HG03045 (cell line): Measurements from ENCODE around the gene CCDC178.
A peak's percentile ranks its signal among the peaks of the same experiment; 100 is the strongest.
"Not testable (repeated sequence)": the region's sequence is repeated elsewhere in the genome, so short reads cannot be mapped to it uniquely, and the experiment has no call there.

Source experiments
- ATAC-seq: cut with Tn5 transposase; IDR thresholded peaks from one replicate; pipeline ENCODE4 v1.9.1; 2021; ENCODE audit warnings: mild to moderate bottlenecking, moderate library complexity; ENCODE audit not compliant: unreplicated experiment

The CCDC178 gene

DNA sequence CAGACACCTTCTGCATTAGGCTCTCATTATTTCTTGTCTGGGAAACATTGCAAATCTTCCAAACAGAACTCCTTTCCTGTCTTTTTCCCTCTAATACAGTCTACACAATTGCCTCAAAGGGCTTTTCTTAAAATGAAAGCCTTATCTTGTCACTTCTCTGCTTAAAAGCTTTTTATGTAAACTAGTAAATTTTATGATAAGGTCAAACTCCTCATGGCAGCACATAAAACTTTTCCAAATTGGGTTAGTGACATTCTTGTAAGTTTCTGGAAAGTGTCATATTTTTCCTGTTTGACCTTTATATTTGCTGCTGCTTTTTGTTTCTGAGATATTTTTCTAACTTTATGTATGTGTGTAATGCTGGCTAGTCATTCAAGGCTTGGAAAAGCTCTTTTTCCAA lies 406.3 kb downstream of the CCDC178 start:
- ATAC-seq: no peak

DNA sequence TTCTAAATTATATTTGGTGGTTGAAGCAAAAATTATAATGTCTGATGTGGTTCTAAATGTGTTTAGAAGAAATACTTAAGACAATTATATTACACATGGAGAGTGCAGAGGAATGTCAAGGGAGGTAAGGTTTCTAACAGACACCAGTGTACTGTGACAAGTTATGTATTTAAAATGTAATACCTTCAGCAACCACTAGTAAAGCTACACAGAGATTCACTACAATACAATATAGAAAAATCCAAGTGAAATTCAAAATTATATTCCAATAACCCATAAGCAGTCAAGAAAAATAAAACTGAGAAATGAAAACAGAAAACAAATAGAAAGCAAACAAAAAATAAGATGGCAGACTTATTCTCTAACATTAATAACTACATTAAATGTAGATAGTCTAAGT lies 418.2 kb downstream of the CCDC178 start:
- ATAC-seq: no peak

- ATAC-seq: no peak
Measured at GRCh38 chr18:33020877-33021276, 419.6 kb downstream of the CCDC178 start.

GRCh38 chr18:33014060-33014796 lies 426.3 kb downstream of the CCDC178 start:
- ATAC-seq: no peak

DNA sequence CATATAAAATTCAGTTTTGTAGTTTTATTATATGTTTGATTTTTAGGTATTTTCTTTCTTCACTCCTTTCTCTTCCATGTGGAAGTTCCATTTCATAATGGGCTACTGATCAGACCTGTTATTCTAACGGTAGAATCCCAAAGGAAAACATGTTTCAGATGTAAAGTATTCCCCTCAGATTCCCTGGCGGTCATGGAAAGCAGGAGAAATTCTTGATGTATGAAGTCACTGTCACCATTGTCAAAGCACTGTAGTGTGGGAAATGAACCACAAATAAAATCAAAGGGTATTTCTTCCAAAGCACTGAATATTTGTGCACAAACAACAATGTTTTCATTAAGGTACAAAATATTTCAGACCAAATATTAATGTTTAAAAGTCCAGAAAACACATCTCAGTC lies 430.4 kb downstream of the CCDC178 start:
- no peak for ATAC-seq

- ATAC-seq: no peak
Measured at GRCh38 chr18:32998921-32999320, 441.6 kb downstream of the CCDC178 start.

GRCh38 chr18:32998285-32998684 lies 442.2 kb downstream of the CCDC178 start:
- ATAC-seq: no peak

DNA sequence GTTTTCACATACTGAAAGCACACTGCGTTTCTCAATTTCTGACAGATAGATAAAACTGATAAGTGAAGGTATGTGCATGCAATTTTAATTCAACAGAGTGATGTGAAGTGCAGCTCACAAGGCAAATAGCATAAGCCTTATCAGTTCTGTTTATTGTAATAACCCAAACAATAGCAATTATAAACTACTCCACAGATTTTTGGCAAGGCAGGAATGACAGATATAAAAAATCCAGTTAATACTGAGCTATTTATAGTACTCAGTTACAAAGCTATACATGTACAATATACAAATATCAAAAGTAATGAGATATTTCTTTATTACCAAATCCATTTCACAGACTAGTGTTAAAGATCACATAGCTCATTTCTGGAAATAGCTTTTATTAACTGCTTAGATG lies 456.8 kb downstream of the CCDC178 start:
- ATAC-seq: no peak

DNA sequence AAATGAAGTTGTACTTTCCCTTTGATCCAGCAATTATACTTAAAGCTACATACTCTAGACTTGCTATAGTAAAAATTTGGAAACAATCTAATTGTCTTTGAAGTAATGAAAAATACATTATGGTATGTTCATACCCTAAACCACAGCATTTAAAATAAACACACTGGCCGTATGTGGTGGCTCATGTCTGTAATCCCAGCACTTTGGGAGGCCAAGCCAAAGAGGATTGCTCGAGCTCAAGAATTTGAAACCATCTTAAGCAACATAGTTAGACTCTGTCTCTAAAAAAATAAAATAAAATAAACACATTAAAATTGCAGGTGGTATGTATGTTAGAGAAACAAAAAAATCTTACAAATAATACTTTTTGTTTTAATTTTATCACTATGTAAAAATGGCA lies 459.6 kb downstream of the CCDC178 start:
- ATAC-seq: no peak

GRCh38 chr18:32975501-32975900 lies 465.0 kb downstream of the CCDC178 start:
- ATAC-seq: no peak

GRCh38 chr18:32975163-32975436 lies 465.4 kb downstream of the CCDC178 start:
- no peak for ATAC-seq

DNA sequence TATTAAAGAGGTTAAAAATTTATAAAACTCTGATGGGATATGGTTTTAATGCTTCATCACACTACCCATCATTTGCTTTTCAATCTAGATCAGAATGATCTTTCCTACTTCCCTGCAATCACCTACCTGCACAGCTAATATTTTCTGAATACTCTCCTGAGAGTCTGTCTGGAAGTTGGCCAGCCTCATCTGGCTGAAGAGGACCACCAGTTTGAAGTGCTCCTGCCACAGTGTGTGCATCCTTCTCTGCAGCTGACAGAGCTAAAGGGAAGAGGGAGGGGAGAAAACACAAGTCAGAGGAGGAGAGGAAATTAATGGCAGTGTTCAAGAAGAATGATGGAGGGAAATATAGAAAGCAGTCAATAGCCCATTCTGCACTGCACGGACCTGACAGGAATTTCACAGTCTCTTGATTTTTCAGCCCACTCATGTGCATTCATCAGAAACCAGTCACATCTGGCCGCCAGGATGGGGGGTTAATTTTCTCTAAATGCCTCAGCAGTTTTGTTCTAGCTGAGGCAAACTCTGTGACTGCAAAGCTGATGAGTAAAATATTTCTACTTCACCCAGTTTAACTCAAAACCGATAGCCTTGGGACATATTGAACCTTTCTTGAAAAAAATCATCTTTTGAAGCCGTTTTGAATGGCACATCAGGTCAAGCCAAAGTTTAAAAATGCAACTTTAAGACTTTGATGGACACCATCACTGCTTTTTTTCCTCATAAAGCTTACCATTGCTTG lies 465.9 kb downstream of the CCDC178 start:
- ATAC-seq: peak; percentile 90

GRCh38 chr18:32968248-32968647 lies 472.3 kb downstream of the CCDC178 start:
- ATAC-seq: no peak

DNA sequence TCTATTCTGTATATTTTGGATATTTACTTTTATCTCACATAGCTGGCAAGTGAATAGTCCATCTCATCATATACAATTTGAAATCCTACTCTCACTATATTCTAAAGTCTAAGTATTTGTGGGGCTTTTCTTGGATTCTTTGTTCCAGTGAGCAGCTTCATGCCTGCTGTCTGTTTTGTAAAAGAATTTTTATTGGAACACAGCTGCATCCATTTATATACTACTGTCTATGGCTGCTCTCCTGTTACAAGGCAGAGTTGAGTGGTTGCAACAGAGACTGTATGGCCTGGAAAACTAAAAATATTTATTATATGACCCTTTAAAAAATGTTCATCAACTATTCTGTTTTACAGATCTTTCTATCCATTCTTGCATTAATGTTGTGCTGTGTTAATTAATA lies 474.4 kb downstream of the CCDC178 start:
- ATAC-seq: no peak

- no peak for ATAC-seq
Measured at GRCh38 chr18:32961538-32961937, 479.0 kb downstream of the CCDC178 start.

- peak; percentile 77 for ATAC-seq
Measured at GRCh38 chr18:32958746-32959145, 481.8 kb downstream of the CCDC178 start.

GRCh38 chr18:32956591-32957315 lies 483.8 kb downstream of the CCDC178 start:
- ATAC-seq: no peak

GRCh38 chr18:32952318-32952717 lies 488.2 kb downstream of the CCDC178 start:
- not testable (repeated sequence) for ATAC-seq

- ATAC-seq: no peak
Measured at GRCh38 chr18:32937597-32937996, 502.9 kb downstream of the CCDC178 start.

DNA sequence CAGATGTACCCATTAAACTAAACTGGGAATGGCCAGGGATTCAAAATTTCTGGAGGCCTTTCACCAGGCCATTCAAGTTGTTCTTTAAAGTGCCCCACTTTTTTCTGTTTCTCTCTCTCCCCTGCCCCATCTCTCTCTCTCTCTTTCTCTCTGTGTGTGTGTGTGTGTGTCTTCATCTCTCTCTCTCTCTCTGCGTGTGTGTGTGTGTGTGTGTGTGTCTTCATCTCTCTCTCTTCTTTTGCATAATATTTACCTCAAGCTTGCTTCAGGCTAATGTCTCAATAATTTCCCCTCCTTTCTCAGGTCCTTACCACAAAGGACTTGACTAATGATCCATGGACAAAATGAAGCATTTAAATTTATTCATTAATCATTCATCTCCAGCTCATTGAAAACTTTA lies 503.5 kb downstream of the CCDC178 start:
- no peak for ATAC-seq

DNA sequence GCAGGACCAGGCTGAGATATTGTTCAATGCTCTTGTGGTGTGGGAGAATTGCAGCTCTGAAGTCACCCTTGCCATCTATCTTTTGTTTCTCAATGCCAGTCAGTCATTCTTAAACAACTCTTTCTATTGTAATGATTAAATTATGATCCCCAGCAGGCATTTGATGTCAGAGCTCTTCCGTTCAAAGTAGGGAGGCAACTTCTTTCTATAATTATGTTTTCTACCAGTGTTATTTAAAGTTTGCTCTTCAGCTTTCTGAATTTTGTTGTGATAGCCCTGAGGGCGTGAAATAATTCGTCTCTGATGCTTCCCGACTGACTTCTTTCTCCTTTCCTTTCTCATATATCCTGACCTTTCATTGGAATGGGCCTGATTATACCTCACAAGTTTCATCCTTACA lies 506.3 kb downstream of the CCDC178 start:
- no peak for ATAC-seq

GRCh38 chr18:32930695-32931301 lies 509.7 kb downstream of the CCDC178 start:
- peak; percentile 97 for ATAC-seq
